ENCODE results near the gene SPACA9.
A peak's percentile ranks its signal among the peaks of the same experiment; 100 is the strongest.

SPACA9 gene

GRCh38 chr9:132863096-132863495, 15.6 kb upstream of the SPACA9 start:
- DNase-seq (ENCODE audit: low read depth) = no peak

GRCh38 chr9:132864277-132864676, 14.4 kb upstream of the SPACA9 start:
- DNase-seq (ENCODE audit: low read depth) = no peak

- no peak for DNase-seq (ENCODE audit: low read depth)
Measured at GRCh38 chr9:132864691-132865090, 14.0 kb upstream of the SPACA9 start.

GRCh38 chr9:132866898-132867297, 11.8 kb upstream of the SPACA9 start:
- DNase-seq (ENCODE audit: low read depth) = no peak

GRCh38 chr9:132869266-132869665, 9.4 kb upstream of the SPACA9 start:
- DNase-seq (ENCODE audit: low read depth) = no peak

- DNase-seq (ENCODE audit: low read depth) = no peak
Measured at GRCh38 chr9:132873403-132873802, 5.3 kb upstream of the SPACA9 start.

GRCh38 chr9:132875159-132875558, 3.5 kb upstream of the SPACA9 start:
- no peak for DNase-seq (ENCODE audit: low read depth)

GRCh38 chr9:132876849-132877248, 1.8 kb upstream of the SPACA9 start:
- DNase-seq (ENCODE audit: low read depth) = no peak

- DNase-seq (ENCODE audit: low read depth) = no peak
Measured at GRCh38 chr9:132877458-132877823, 1.3 kb upstream of the SPACA9 start.

- peak; percentile 69 for DNase-seq (ENCODE audit: low read depth)
Measured at GRCh38 chr9:132877824-132878694, 639 bp upstream of the SPACA9 start, which contains the start of gene AK8. Gene AK8 (minus strand): TSS chr9:132878284. CDS start chr9:132878255, 29 bp downstream.

- no peak for DNase-seq (ENCODE audit: low read depth)
Measured at GRCh38 chr9:132879457-132880323, 992 bp downstream of the SPACA9 start.

- DNase-seq (ENCODE audit: low read depth) = no peak
Measured at GRCh38 chr9:132880324-132880661, 1.6 kb downstream of the SPACA9 start.

GRCh38 chr9:132881826-132882225, 3.1 kb downstream of the SPACA9 start:
- DNase-seq (ENCODE audit: low read depth) = no peak

GRCh38 chr9:132882616-132883015, 3.9 kb downstream of the SPACA9 start:
- no peak for DNase-seq (ENCODE audit: low read depth)

GRCh38 chr9:132883349-132884294, 4.9 kb downstream of the SPACA9 start:
- DNase-seq (ENCODE audit: low read depth) = no peak

GRCh38 chr9:132885720-132886333, 7.1 kb downstream of the SPACA9 start:
- no peak for DNase-seq (ENCODE audit: low read depth)

GRCh38 chr9:132886334-132886725, 7.6 kb downstream of the SPACA9 start:
- no peak for DNase-seq (ENCODE audit: low read depth)

- no peak for DNase-seq (ENCODE audit: low read depth)
Measured at GRCh38 chr9:132887181-132888120, 8.8 kb downstream of the SPACA9 start.

GRCh38 chr9:132888151-132888550, 9.5 kb downstream of the SPACA9 start:
- no peak for DNase-seq (ENCODE audit: low read depth)

GRCh38 chr9:132892400-132892799, 13.7 kb downstream of the SPACA9 start:
- DNase-seq (ENCODE audit: low read depth) = no peak

Measured in stimulated activated CD8-positive, alpha-beta memory T cell treated with anti-CD3 and anti-CD28 coated beads, Interleukin-12 subunit alpha, Interleukin-12 subunit beta, amount 100 ng/mL, for 4 hours (primary cell).